ENCODE measurements around the gene MAP2K1.
A peak's percentile ranks its signal among the peaks of the same experiment; 100 is the strongest.
"Not testable (repeated sequence)": the region's sequence is repeated elsewhere in the genome, so short reads cannot be mapped to it uniquely, and the experiment has no call there.

The MAP2K1 gene

GRCh38 chr15:66356359-66357236, 30.1 kb upstream of the MAP2K1 start, which contains the start of gene TIPIN:
TIPIN (minus strand) TSS chr15:66356685; CDS start chr15:66352947, 3,738 bp downstream.
- peak within 1 kb of the TSS; percentile 83 for H4K8ac ChIP-seq (ENCODE audit: low read length)
- no peak within 1 kb of the TSS for H2BK5ac ChIP-seq (ENCODE audit: low read depth, low read length, poor library complexity, severe bottlenecking)
- H2BK120ac ChIP-seq (ENCODE audit: low read depth, low read length): peak within 1 kb of the TSS; percentile 19
- H2BK15ac ChIP-seq (ENCODE audit: low read depth, poor library complexity, severe bottlenecking): no peak within 1 kb of the TSS
- no peak within 1 kb of the TSS for H2AK5ac ChIP-seq (ENCODE audit: low read length, severe bottlenecking)
- H3K9ac ChIP-seq (ENCODE audit: low read length): peak within 1 kb of the TSS; percentile 95
- no peaks in the 10 kb centered on the region for H3K27me3 ChIP-seq (ENCODE audit: control insufficient read depth in 1 of 2, insufficient read depth in 1 of 2, low read length in 2 of 2)
- no peak within 1 kb of the TSS for H2BK12ac ChIP-seq (ENCODE audit: low read length in 2 of 2)
- H3K18ac ChIP-seq (ENCODE audit: low read depth in 1 of 2, low read length in 2 of 2): peak within 1 kb of the TSS; percentile 58 to 84
- peaks cover 7% of the 10 kb centered on the region for H3K79me1 ChIP-seq (replicated peaks; ENCODE audit: low read length, poor library complexity, severe bottlenecking)
- H3K9me3 ChIP-seq (ENCODE audit: control insufficient read depth, low read length): no peaks in the 10 kb centered on the region
- H4K91ac ChIP-seq (ENCODE audit: low read length): peak within 1 kb of the TSS; percentile 39
- peak; percentile 95 for DNase-seq
- peak within 1 kb of the TSS; percentile 83 for H2AFZ ChIP-seq (ENCODE audit: low read depth, low read length)
- peak within 1 kb of the TSS in 1 of 2 experiments; percentile 30 for H3K14ac ChIP-seq (ENCODE audit: low read length in 2 of 2)
- peak within 1 kb of the TSS; percentile 86 for H3K4me2 ChIP-seq (ENCODE audit: low read length, poor library complexity, severe bottlenecking)
- peaks cover 3% of the 10 kb centered on the region for H3K4me1 ChIP-seq (ENCODE audit: control insufficient read depth, insufficient read depth, low read depth, low read length)
- peak within 1 kb of the TSS; percentile 24 for H3K4ac ChIP-seq (ENCODE audit: low read depth in 1 of 2, low read length in 2 of 2)
- 9% methylated on average over 37 of the region's 51 CpGs for WGBS
- peak within 1 kb of the TSS; percentile 64 to 84 for H3K4me3 ChIP-seq (ENCODE audit: insufficient read depth in 1 of 2, low read depth in 1 of 2, low read length in 2 of 2)
- peak within 1 kb of the TSS; percentile 3 for H3K27ac ChIP-seq (ENCODE audit: low read length, poor library complexity, severe bottlenecking)
- H3K36me3 ChIP-seq (ENCODE audit: control insufficient read depth in 1 of 2, insufficient read depth in 2 of 2, low read depth in 1 of 2, low read length in 2 of 2): peaks cover 0 to 5% of the 10 kb centered on the region in 2 experiments
- H3K23ac ChIP-seq (ENCODE audit: low read length in 2 of 2): no peak within 1 kb of the TSS

- Histone ChIP-seq H2AFZ (ENCODE audit: low read depth, low read length) (no peak overlapping the region), H3K14ac (ENCODE audit: low read length in 2 of 2) (no peak overlapping the region), H3K4me1 (ENCODE audit: control insufficient read depth, insufficient read depth, low read depth, low read length) (peaks cover 3% of the 10 kb centered on the region), H2BK120ac (ENCODE audit: low read depth, low read length) (no peak overlapping the region), H2BK12ac (ENCODE audit: low read length in 2 of 2) (no peak overlapping the region), H3K79me1 (replicated peaks; ENCODE audit: low read length, poor library complexity, severe bottlenecking) (peaks cover 4% of the 10 kb centered on the region), H3K4ac (ENCODE audit: low read depth in 1 of 2, low read length in 2 of 2) (no peak overlapping the region), H4K8ac (ENCODE audit: low read length) (no peak overlapping the region), H3K23ac (ENCODE audit: low read length in 2 of 2) (no peak overlapping the region), H2BK15ac (ENCODE audit: low read depth, poor library complexity, severe bottlenecking) (no peak overlapping the region), H2AK5ac (ENCODE audit: low read length, severe bottlenecking) (no peak overlapping the region), H3K4me3 (ENCODE audit: insufficient read depth in 1 of 2, low read depth in 1 of 2, low read length in 2 of 2) (no peak overlapping the region), H4K91ac (ENCODE audit: low read length) (no peak overlapping the region), H3K4me2 (ENCODE audit: low read length, poor library complexity, severe bottlenecking) (no peak overlapping the region), H3K36me3 (ENCODE audit: control insufficient read depth in 1 of 2, insufficient read depth in 2 of 2, low read depth in 1 of 2, low read length in 2 of 2) (no peaks in the 10 kb centered on the region), H3K9me3 (ENCODE audit: control insufficient read depth, low read length) (no peaks in the 10 kb centered on the region), H3K27ac (ENCODE audit: low read length, poor library complexity, severe bottlenecking) (no peak overlapping the region), H2BK5ac (ENCODE audit: low read depth, low read length, poor library complexity, severe bottlenecking) (no peak overlapping the region), H3K27me3 (ENCODE audit: control insufficient read depth in 1 of 2, insufficient read depth in 1 of 2, low read length in 2 of 2) (no peaks in the 10 kb centered on the region), H3K9ac (ENCODE audit: low read length) (no peak overlapping the region), H3K18ac (ENCODE audit: low read depth in 1 of 2, low read length in 2 of 2) (no peak overlapping the region)
- 90% methylated on average over 4 of the region's 7 CpGs for WGBS
- DNase-seq: no peak
Measured at GRCh38 chr15:66359740-66360139, 27.0 kb upstream of the MAP2K1 start.

GRCh38 chr15:66361745-66362460, 24.8 kb upstream of the MAP2K1 start:
- H3K14ac ChIP-seq (ENCODE audit: low read length in 2 of 2); H3K23ac ChIP-seq (ENCODE audit: low read length in 2 of 2); H3K18ac ChIP-seq (ENCODE audit: low read depth in 1 of 2, low read length in 2 of 2); H3K4me3 ChIP-seq (ENCODE audit: insufficient read depth in 1 of 2, low read depth in 1 of 2, low read length in 2 of 2); H3K79me1 ChIP-seq (replicated peaks; ENCODE audit: low read length, poor library complexity, severe bottlenecking); H3K4me1 ChIP-seq (ENCODE audit: control insufficient read depth, insufficient read depth, low read depth, low read length); H4K91ac ChIP-seq (ENCODE audit: low read length); DNase-seq; H2BK120ac ChIP-seq (ENCODE audit: low read depth, low read length); H2BK5ac ChIP-seq (ENCODE audit: low read depth, low read length, poor library complexity, severe bottlenecking); H2BK15ac ChIP-seq (ENCODE audit: low read depth, poor library complexity, severe bottlenecking); H2AK5ac ChIP-seq (ENCODE audit: low read length, severe bottlenecking); H3K9ac ChIP-seq (ENCODE audit: low read length); H3K27me3 ChIP-seq (ENCODE audit: control insufficient read depth in 1 of 2, insufficient read depth in 1 of 2, low read length in 2 of 2); H2BK12ac ChIP-seq (ENCODE audit: low read length in 2 of 2); H3K4me2 ChIP-seq (ENCODE audit: low read length, poor library complexity, severe bottlenecking); H3K27ac ChIP-seq (ENCODE audit: low read length, poor library complexity, severe bottlenecking); H3K4ac ChIP-seq (ENCODE audit: low read depth in 1 of 2, low read length in 2 of 2); H4K8ac ChIP-seq (ENCODE audit: low read length); H3K36me3 ChIP-seq (ENCODE audit: control insufficient read depth in 1 of 2, insufficient read depth in 2 of 2, low read depth in 1 of 2, low read length in 2 of 2); H3K9me3 ChIP-seq (ENCODE audit: control insufficient read depth, low read length); H2AFZ ChIP-seq (ENCODE audit: low read depth, low read length): not testable (repeated sequence)
- 98% methylated on average over 10 of the region's 15 CpGs for WGBS

- Histone ChIP-seq H2BK5ac (ENCODE audit: low read depth, low read length, poor library complexity, severe bottlenecking) (no peak overlapping the region), H3K4me2 (ENCODE audit: low read length, poor library complexity, severe bottlenecking) (no peak overlapping the region), H3K4ac (ENCODE audit: low read depth in 1 of 2, low read length in 2 of 2) (no peak overlapping the region), H3K36me3 (ENCODE audit: control insufficient read depth in 1 of 2, insufficient read depth in 2 of 2, low read depth in 1 of 2, low read length in 2 of 2) (no peaks in the 10 kb centered on the region), H3K27ac (ENCODE audit: low read length, poor library complexity, severe bottlenecking) (no peak overlapping the region), H2AK5ac (ENCODE audit: low read length, severe bottlenecking) (no peak overlapping the region), H3K23ac (ENCODE audit: low read length in 2 of 2) (no peak overlapping the region), H2BK15ac (ENCODE audit: low read depth, poor library complexity, severe bottlenecking) (no peak overlapping the region), H3K14ac (ENCODE audit: low read length in 2 of 2) (no peak overlapping the region), H2BK120ac (ENCODE audit: low read depth, low read length) (no peak overlapping the region), H3K4me3 (ENCODE audit: insufficient read depth in 1 of 2, low read depth in 1 of 2, low read length in 2 of 2) (no peak overlapping the region), H4K8ac (ENCODE audit: low read length) (no peak overlapping the region), H2BK12ac (ENCODE audit: low read length in 2 of 2) (no peak overlapping the region), H3K9me3 (ENCODE audit: control insufficient read depth, low read length) (no peaks in the 10 kb centered on the region), H3K4me1 (ENCODE audit: control insufficient read depth, insufficient read depth, low read depth, low read length) (no peaks in the 10 kb centered on the region), H4K91ac (ENCODE audit: low read length) (no peak overlapping the region), H3K9ac (ENCODE audit: low read length) (no peak overlapping the region), H3K18ac (ENCODE audit: low read depth in 1 of 2, low read length in 2 of 2) (no peak overlapping the region), H2AFZ (ENCODE audit: low read depth, low read length) (no peak overlapping the region), H3K79me1 (replicated peaks; ENCODE audit: low read length, poor library complexity, severe bottlenecking) (no peaks in the 10 kb centered on the region), H3K27me3 (ENCODE audit: control insufficient read depth in 1 of 2, insufficient read depth in 1 of 2, low read length in 2 of 2) (no peaks in the 10 kb centered on the region)
- no peak for DNase-seq
- 100% methylated on average over 1 of the region's 1 CpG for WGBS
Measured at GRCh38 chr15:66362776-66363175, 23.9 kb upstream of the MAP2K1 start.

Measured in mesenchymal stem cell (in vitro differentiated cells and primary cell).